HepG2 (cell line): Measurements from ENCODE around the gene GGA2. TPM values are rescaled to one million over a fixed set of nuclear protein-coding genes. Genes with fewer than 3 reads are reported as not detected.

Source experiments
- CREB3 ChIP-seq: sonication (generic); formaldehyde crosslinking; IDR thresholded peaks from 2 replicates; pipeline ENCODE4 v1.5.0; 2020; ENCODE audit warnings: missing genetic modification reagents
- DBP ChIP-seq: sonication (generic); formaldehyde crosslinking; IDR thresholded peaks from 2 replicates; pipeline ENCODE4 v1.4.0; 2020; ENCODE audit warnings: missing genetic modification reagents; ENCODE audit errors: not compliant biosample characterization
- ELF1 ChIP-seq: sonication (generic); formaldehyde crosslinking; IDR thresholded peaks from 2 replicates; pipeline ENCODE4 v1.4.0; 2020; ENCODE audit warnings: missing genetic modification reagents
- FOXJ3 ChIP-seq: sonication (generic); formaldehyde crosslinking; IDR thresholded peaks from 2 replicates; pipeline ENCODE4 v1.4.0; 2020; ENCODE audit warnings: missing genetic modification reagents, mild to moderate bottlenecking, borderline replicate concordance
- GMEB2 ChIP-seq: IDR thresholded peaks from 2 replicates; pipeline ENCODE4 v1.6.1; 2016; ENCODE audit warnings: missing biosample characterization, missing genetic modification reagents, low read depth
- HIC2 ChIP-seq: sonication (generic); formaldehyde crosslinking; IDR thresholded peaks from 2 replicates; pipeline ENCODE4 v1.9.0; 2022; ENCODE audit warnings: low read depth, missing genetic modification reagents
- IKZF4 ChIP-seq: sonication (generic); formaldehyde crosslinking; IDR thresholded peaks from 2 replicates; pipeline ENCODE4 v1.5.1; 2020; ENCODE audit warnings: borderline replicate concordance, mild to moderate bottlenecking, low read depth, missing genetic modification reagents; ENCODE audit errors: not compliant biosample characterization
- MBD4 ChIP-seq: IDR thresholded peaks from 2 replicates; pipeline ENCODE4 v1.6.1; 2012; ENCODE audit warnings: low read length, inconsistent platforms, borderline replicate concordance
- NPAS2 ChIP-seq: sonication (generic); formaldehyde crosslinking; IDR thresholded peaks from 2 replicates; pipeline ENCODE4 v1.8.0; 2022; ENCODE audit warnings: mild to moderate bottlenecking, missing genetic modification reagents, borderline replicate concordance
- SRSF1 ChIP-seq: fragments of 200-400 bp; formaldehyde crosslinking; optimal IDR thresholded peaks from 2 replicates; pipeline ENCODE3; 2017; ENCODE audit warnings: mild to moderate bottlenecking, low read depth, low read length, moderate library complexity
- TRIM22 ChIP-seq: fragments of 450-650 bp; IDR thresholded peaks from 2 replicates; pipeline ENCODE4 v1.6.1; 2017
- ZKSCAN8 ChIP-seq: IDR thresholded peaks from 2 replicates; pipeline ENCODE4 v1.6.1; 2016; ENCODE audit warnings: borderline replicate concordance, missing genetic modification reagents, missing compliant biosample characterization
- ZNF20 ChIP-seq: sonication (generic); formaldehyde crosslinking; IDR thresholded peaks from 2 replicates; pipeline ENCODE4 v1.4.0; 2020; ENCODE audit warnings: mild to moderate bottlenecking, moderate library complexity, missing genetic modification reagents
- ZNF280D ChIP-seq: sonication (generic); formaldehyde crosslinking; IDR thresholded peaks from 2 replicates; pipeline ENCODE4 v1.5.1; 2020; ENCODE audit warnings: mild to moderate bottlenecking, missing genetic modification reagents
- ZNF343 ChIP-seq: sonication (generic); formaldehyde crosslinking; IDR thresholded peaks from 2 replicates; pipeline ENCODE4 v1.4.0; 2020; ENCODE audit warnings: mild to moderate bottlenecking, missing genetic modification reagents
- ZNF597 ChIP-seq: sonication (generic); formaldehyde crosslinking; IDR thresholded peaks from 2 replicates; pipeline ENCODE4 v1.5.0; 2020; ENCODE audit warnings: missing genetic modification reagents
- ZNF678 ChIP-seq: sonication (generic); formaldehyde crosslinking; IDR thresholded peaks from 2 replicates; pipeline ENCODE4 v1.4.0; 2020; ENCODE audit warnings: mild to moderate bottlenecking, missing genetic modification reagents
- polyA plus RNA-seq, 8 experiments: library from polyadenylated mRNA; depleted of rRNA in 3 of 8; stranded (reverse) in 7 of 8; unstranded in 1 of 8; fragments of >200 nt; fragmentation: Illumina TruSeq in 4 of 8; extraction: Trizol in 4 of 8; gene quantifications; 2 replicates each; pipeline versions ENCODE4 v1.2.1 to v1.2.3, GENCODE V29; 2011 to 2016; ENCODE audit warnings: low read depth in 4 of 8, missing spikeins in 1 of 8, mixed read lengths in 1 of 8; ENCODE audit not compliant: insufficient read depth in 1 of 8
- total RNA-seq, 5 experiments: library from RNA; depleted of rRNA; stranded (reverse); fragments of >200 nt; fragmentation: Illumina TruSeq; extraction: Trizol; gene quantifications; 2 replicates each; pipeline ENCODE4 v1.2.3, GENCODE V29; 2016; ENCODE audit warnings: low read depth in 1 of 5

GGA2 gene
- total and polyA plus RNA-seq, 2 of the 13 experiments (the other 11 are each of a cell fraction or from before 2014, with no cell fraction given): 51.5 to 69.8 TPM

GRCh38 chr16:23510164-23510914, at the start of gene GGA2 (continued):
- TF ChIP-seq GMEB2 (CRISPR knock-in tag): no peak
- TF ChIP-seq FOXJ3: peak; percentile 52; the same call in 1 of the 2 replicates
- TF ChIP-seq ZKSCAN8 (CRISPR knock-in tag): peak; percentile 59; the same call in 1 of the 2 replicates
- peak; percentile 86; the same call in 1 of the 2 replicates for TF ChIP-seq NPAS2 (CRISPR knock-in tag)
- no peak; the same call in 1 of the 2 replicates for TF ChIP-seq HIC2 (CRISPR knock-in tag)
- TF ChIP-seq MBD4: no peak
- no peak for TF ChIP-seq SRSF1
- TF ChIP-seq TRIM22: no peak
- peak; percentile 94; the same call in 1 of the 2 replicates for TF ChIP-seq ZNF597 (CRISPR knock-in tag)
- TF ChIP-seq ZNF280D (CRISPR knock-in tag): no peak
- TF ChIP-seq CREB3: peak; percentile 97
- TF ChIP-seq ELF1 (CRISPR knock-in tag): no peak
- TF ChIP-seq DBP (CRISPR knock-in tag): peak; percentile 99
- TF ChIP-seq ZNF20 (CRISPR knock-in tag): no peak
- TF ChIP-seq ZNF678: peak; percentile 52
- TF ChIP-seq ZNF343 (CRISPR knock-in tag): peak; percentile 80
- peak; percentile 92 for TF ChIP-seq IKZF4 (CRISPR knock-in tag)
